HG02852 (cell line): Measurements from ENCODE around the gene SALL4.
"Not testable (repeated sequence)": the region's sequence is repeated elsewhere in the genome, so short reads cannot be mapped to it uniquely, and the experiment has no call there.

Experiments
- ATAC-seq: cut with Tn5 transposase; IDR thresholded peaks from one replicate; pipeline ENCODE4 v1.9.1; 2021; ENCODE audit warnings: mild to moderate bottlenecking, moderate library complexity; ENCODE audit not compliant: unreplicated experiment

Gene SALL4

DNA sequence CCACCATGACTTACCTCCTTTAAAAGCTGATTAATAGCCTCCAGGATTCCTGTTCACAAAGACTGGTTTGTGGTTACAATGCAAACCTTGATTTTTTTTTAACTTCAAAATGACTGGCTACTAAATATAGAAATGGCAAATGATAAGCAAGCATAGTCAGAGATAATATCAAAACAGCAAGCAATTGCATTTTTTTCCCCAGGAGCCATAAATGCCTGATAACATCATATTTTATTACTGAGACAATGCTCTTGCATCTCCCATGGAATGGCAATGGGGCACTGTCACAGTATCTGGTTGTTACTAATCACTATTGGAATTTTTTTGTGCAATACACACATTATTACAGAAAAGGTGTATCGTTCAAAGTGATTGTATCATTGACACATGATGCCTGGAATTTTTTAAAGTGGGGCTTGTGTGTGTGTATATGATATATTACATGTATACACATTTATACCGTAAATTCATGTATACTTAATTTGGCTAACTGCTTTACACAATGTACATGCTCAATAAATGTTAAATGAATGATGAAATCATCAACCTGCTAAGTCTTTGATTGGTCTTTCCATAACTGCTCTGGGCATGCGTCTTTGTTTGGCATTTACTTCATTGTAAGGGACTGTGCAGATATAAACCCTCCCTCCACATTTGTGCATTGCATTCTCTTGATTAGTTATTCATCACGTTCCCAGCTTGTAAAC lies 980 bp upstream of the SALL4 start:
- no peak for ATAC-seq

- no peak for ATAC-seq
Measured at GRCh38 chr20:51801823-51802123, 548 bp downstream of the SALL4 start.

GRCh38 chr20:51801122-51801822 lies 1.0 kb downstream of the SALL4 start:
- no peak for ATAC-seq

DNA sequence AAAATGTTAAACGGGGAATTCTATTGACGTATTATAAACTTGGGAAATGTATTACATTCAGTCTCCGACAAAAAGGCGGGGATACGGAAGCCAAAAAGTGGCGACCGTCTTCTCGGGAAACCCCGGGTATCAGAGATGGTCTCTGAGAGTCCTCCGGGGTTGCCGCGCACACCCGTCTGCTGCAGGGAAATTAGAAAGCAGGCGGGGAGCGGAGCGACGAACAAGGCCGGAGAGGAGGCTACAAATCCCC lies 1.5 kb downstream of the SALL4 start:
- no peak for ATAC-seq

DNA sequence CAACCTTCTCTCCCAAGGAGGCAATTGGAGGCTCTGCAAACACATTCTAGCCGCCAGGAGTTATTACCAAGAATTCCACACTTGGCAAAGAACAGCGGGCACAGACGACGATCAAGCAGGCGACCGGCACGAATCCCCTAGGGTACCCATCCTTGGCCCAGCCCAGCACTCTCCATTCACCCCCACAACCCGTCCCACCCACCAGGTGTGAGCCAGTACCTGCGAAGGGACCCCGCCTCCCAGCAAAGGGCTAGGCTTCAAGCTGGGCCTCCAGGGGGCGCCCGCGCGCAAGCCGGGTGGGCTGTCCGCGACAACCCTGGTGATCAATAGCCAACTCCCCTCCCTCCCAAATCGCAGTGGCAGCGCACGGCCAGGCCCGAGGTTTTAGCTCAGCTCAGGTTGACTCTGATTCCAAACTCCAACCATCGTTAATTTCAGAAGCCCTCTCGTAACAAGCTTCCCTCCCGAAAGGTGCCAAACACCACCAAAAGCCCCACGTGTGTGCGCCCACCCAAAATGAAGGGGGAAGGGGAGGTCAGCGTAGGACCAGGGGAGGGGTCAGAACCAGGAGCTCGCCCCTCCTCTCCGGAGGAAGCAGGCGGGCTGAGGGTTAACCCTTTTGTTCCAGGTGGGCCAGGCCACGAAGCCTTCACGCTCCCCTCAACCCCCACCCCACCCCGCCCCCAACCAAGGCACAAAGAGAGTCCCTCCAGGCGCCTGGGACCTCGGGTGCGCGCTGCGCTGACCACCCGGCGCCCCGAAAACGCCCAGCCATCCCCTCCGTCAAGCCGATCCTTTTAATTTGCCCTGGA lies 2.1 kb downstream of the SALL4 start:
- ATAC-seq: no peak

DNA sequence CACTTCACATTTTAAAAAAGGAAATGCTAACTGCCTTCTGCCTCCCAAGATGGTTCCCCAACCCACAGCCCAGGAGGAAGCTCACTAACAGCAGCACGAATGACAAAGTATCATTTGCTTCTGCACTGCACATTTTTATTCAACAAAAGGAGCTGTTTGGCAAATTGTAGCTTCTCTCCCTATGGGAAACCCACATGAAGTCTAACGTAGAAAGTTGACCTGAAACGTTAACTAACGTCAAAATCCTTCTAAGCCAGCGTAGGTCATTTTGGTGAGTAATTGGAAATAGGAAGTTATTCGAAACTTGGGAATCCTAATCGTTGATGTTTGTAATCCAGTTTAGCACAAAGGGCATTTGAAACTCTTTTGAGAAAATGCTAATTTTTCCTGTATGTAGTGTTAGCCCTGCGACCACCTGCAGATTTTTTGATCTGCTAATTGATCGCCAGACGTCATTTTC lies 2.9 kb downstream of the SALL4 start:
- ATAC-seq: no peak

- ATAC-seq: no peak
Measured at GRCh38 chr20:51797357-51798025, 4.8 kb downstream of the SALL4 start.

GRCh38 chr20:51796340-51796739 lies 6.0 kb downstream of the SALL4 start:
- no peak for ATAC-seq

DNA sequence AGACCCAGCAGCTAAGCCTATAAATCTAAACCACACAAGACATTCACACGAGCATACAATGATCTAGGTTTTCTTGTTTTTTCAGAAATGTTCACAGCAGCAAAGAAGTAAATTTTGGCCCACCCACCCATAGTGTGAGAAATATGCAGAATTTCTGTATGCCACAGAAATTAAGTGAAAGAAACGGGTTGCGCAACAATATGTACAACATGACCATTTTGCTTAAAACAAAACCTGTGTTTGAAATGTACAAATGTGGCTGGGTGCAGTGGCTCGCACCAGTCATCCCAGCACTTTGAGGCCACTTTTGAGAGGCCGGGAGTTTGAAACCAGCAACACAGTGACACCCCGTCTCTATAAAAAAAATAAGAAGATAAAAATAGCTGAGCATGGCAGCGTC lies 9.4 kb downstream of the SALL4 start:
- ATAC-seq: no peak

DNA sequence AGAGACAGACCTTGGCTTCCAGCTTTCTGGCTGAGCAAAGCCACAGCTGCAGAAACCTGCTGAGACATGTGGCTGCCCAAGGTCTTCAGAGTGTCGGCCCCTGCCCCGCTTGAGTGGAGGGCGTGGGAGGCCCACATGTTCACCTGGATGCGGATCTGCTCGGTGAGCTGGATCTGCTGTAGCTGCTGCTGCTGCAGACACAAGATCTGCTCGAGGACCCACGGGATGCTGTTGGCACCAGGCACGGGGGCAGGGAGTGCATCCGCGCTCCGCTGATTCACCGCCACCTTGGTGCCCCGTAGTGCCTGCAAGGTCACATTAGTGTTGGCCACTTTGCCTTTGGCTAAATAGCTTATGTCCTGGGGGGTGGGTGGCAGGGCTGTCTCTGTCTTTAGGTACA lies 10.7 kb downstream of the SALL4 start:
- ATAC-seq: no peak

GRCh38 chr20:51790256-51790655 lies 12.1 kb downstream of the SALL4 start:
- ATAC-seq: no peak

- ATAC-seq: no peak
Measured at GRCh38 chr20:51789434-51789833, 12.9 kb downstream of the SALL4 start.

DNA sequence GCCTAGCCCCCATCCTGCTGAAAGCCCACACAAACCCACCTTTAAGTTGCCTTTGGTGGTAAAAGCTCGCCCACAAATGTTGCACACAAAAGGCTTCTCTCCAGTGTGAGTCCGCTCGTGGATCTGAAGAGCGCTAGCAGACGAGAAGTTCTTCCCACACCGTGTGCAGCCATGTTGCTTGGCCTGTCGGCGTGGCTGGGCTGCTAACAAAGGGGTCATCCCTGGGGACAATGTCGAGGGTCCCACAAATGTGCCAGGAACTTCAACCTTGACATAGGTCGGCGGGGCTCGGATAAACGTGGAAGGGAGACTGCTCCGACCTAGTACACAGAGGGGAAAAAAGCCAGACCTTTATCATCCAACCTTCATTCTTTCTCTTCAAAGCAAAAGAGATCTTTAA lies 13.5 kb downstream of the SALL4 start:
- no peak for ATAC-seq

GRCh38 chr20:51784299-51784698 lies 18.0 kb downstream of the SALL4 start:
- ATAC-seq: no peak

- ATAC-seq: not testable (repeated sequence)
Measured at GRCh38 chr20:51778229-51778759, 24.0 kb downstream of the SALL4 start.

- no peak for ATAC-seq
Measured at GRCh38 chr20:51775241-51775640, 27.1 kb downstream of the SALL4 start.

- no peak for ATAC-seq
Measured at GRCh38 chr20:51772236-51772635, 30.1 kb downstream of the SALL4 start.

- ATAC-seq: no peak
Measured at GRCh38 chr20:51769976-51770615, 32.2 kb downstream of the SALL4 start.

- ATAC-seq: no peak
Measured at GRCh38 chr20:51768759-51769517, 33.4 kb downstream of the SALL4 start.
